Measurements from ENCODE around the gene CLEC10A.
"Not testable (repeated sequence)": the region's sequence is repeated elsewhere in the genome, so short reads cannot be mapped to it uniquely, and the experiment has no call there.

CLEC10A gene

GRCh38 chr17:7079581-7080455, at the start of gene CLEC10A:
Gene CLEC10A, minus strand, starts transcription at chr17:7080251. Its CDS starts 1,439 bp downstream, at chr17:7078812.
- no peak for DNase-seq

GRCh38 chr17:7129311-7129710, 49.3 kb upstream of the CLEC10A start:
- no peak for DNase-seq

- DNase-seq: no peak
Observed at GRCh38 chr17:7128160-7128559, 48.1 kb upstream of the CLEC10A start.

GRCh38 chr17:7127501-7127900, 47.5 kb upstream of the CLEC10A start:
- not testable (repeated sequence) for DNase-seq

GRCh38 chr17:7126386-7126785, 46.3 kb upstream of the CLEC10A start:
- not testable (repeated sequence) for DNase-seq

- DNase-seq: no peak
Observed at GRCh38 chr17:7124923-7125322, 44.9 kb upstream of the CLEC10A start.

- DNase-seq: no peak
Observed at GRCh38 chr17:7123844-7124243, 43.8 kb upstream of the CLEC10A start.

- DNase-seq: no peak
Observed at GRCh38 chr17:7122381-7122780, 42.3 kb upstream of the CLEC10A start.

GRCh38 chr17:7120635-7121034, 40.6 kb upstream of the CLEC10A start:
- DNase-seq: not testable (repeated sequence)

GRCh38 chr17:7120123-7120522, 40.1 kb upstream of the CLEC10A start:
- no peak for DNase-seq

GRCh38 chr17:7119314-7119713, 39.3 kb upstream of the CLEC10A start:
- no peak for DNase-seq

GRCh38 chr17:7114875-7115614, 35.0 kb upstream of the CLEC10A start:
- peak; percentile 53 for DNase-seq

GRCh38 chr17:7114241-7114874, 34.3 kb upstream of the CLEC10A start, which contains the start of gene ASGR2:
Gene ASGR2, minus strand, starts transcription at chr17:7114822. Its CDS starts 582 bp downstream, at chr17:7114240.
- no peak for DNase-seq

- no peak for DNase-seq
Observed at GRCh38 chr17:7113273-7114071, 33.4 kb upstream of the CLEC10A start.

- no peak for DNase-seq
Observed at GRCh38 chr17:7112510-7113108, 32.6 kb upstream of the CLEC10A start.

- no peak for DNase-seq
Observed at GRCh38 chr17:7111784-7112509, 31.9 kb upstream of the CLEC10A start.

GRCh38 chr17:7110617-7111306, 30.7 kb upstream of the CLEC10A start:
- DNase-seq: no peak

- peak; percentile 49 for DNase-seq
Observed at GRCh38 chr17:7109461-7110322, 29.6 kb upstream of the CLEC10A start.

- peak; percentile 47 for DNase-seq
Observed at GRCh38 chr17:7108981-7109380, 28.9 kb upstream of the CLEC10A start.

- no peak for DNase-seq
Observed at GRCh38 chr17:7108560-7108925, 28.5 kb upstream of the CLEC10A start.

Measured in islet precursor cell (in vitro differentiated cells).